HepG2 (cell line): ENCODE measurements around the gene PLOD3. TPM values are rescaled to one million over a fixed set of nuclear protein-coding genes. Genes with fewer than 3 reads are reported as not detected.

Experiments
- ARHGAP35 ChIP-seq: sonication (generic); formaldehyde crosslinking; IDR thresholded peaks from 2 replicates; pipeline ENCODE4 v1.9.0; 2022; ENCODE audit warnings: mild to moderate bottlenecking, inconsistent platforms, moderate library complexity, missing genetic modification reagents, borderline replicate concordance
- FOXC1 ChIP-seq: sonication (generic); formaldehyde crosslinking; IDR thresholded peaks from 2 replicates; pipeline ENCODE4 v1.8.0; 2022; ENCODE audit warnings: mild to moderate bottlenecking, missing genetic modification reagents, borderline replicate concordance
- FOXK1 ChIP-seq: sonication (generic); formaldehyde crosslinking; IDR thresholded peaks from 2 replicates; pipeline ENCODE4 v1.4.0; 2020; ENCODE audit warnings: low read depth, missing genetic modification reagents, borderline replicate concordance
- HNRNPLL ChIP-seq: fragments of 200-400 bp; formaldehyde crosslinking; IDR thresholded peaks from 2 replicates; pipeline ENCODE4 v1.6.1; 2017; ENCODE audit warnings: mild to moderate bottlenecking, low read depth, low read length; ENCODE audit not compliant: poor library complexity, severe bottlenecking
- HOXA5 ChIP-seq: sonication (generic); formaldehyde crosslinking; IDR thresholded peaks from 2 replicates; pipeline ENCODE4 v1.4.0; 2020; ENCODE audit warnings: missing genetic modification reagents
- MIXL1 ChIP-seq: IDR thresholded peaks from 2 replicates; pipeline ENCODE4 v1.6.1; 2016
- MLLT10 ChIP-seq: sonication (generic); formaldehyde crosslinking; IDR thresholded peaks from 2 replicates; pipeline ENCODE4 v1.4.0; 2020; ENCODE audit warnings: missing genetic modification reagents
- PAWR ChIP-seq: sonication (generic); formaldehyde crosslinking; IDR thresholded peaks from 2 replicates; pipeline ENCODE4 v1.4.0; 2020; ENCODE audit warnings: missing genetic modification reagents, mild to moderate bottlenecking, borderline replicate concordance
- RBM22 ChIP-seq: fragments of 200-400 bp; formaldehyde crosslinking; optimal IDR thresholded peaks from 2 replicates; pipeline ENCODE3; 2017; ENCODE audit warnings: mild to moderate bottlenecking, low read length, moderate library complexity
- RFX1 ChIP-seq: fragments of 450-650 bp; IDR thresholded peaks from 2 replicates; pipeline ENCODE4 v1.6.1; 2017
- SAP130 ChIP-seq: IDR thresholded peaks from 2 replicates; pipeline ENCODE4 v1.6.1; 2016; ENCODE audit warnings: low read depth
- SMYD3 ChIP-seq: sonication (generic); formaldehyde crosslinking; IDR thresholded peaks from 2 replicates; pipeline ENCODE4 v1.8.1; 2023; ENCODE audit warnings: mild to moderate bottlenecking, missing genetic modification reagents
- SRSF4 ChIP-seq: fragments of 200-400 bp; formaldehyde crosslinking; IDR thresholded peaks from one replicate; pipeline ENCODE4 v1.6.1; 2018; ENCODE audit warnings: mild to moderate bottlenecking, low read depth, low read length, moderate library complexity; ENCODE audit not compliant: poor library complexity, severe bottlenecking
- TBL1XR1 ChIP-seq: fragments of 150-350 bp; IDR thresholded peaks from 2 replicates; pipeline ENCODE4 v1.6.1; 2014; ENCODE audit warnings: borderline replicate concordance, low read length; ENCODE audit not compliant: partially characterized antibody
- TCF7 ChIP-seq: sonication (generic); IDR thresholded peaks from 2 replicates; pipeline ENCODE4 v1.6.1; 2016; ENCODE audit warnings: antibody characterized with exemption, low read depth
- ZBTB1 ChIP-seq: sonication (generic); formaldehyde crosslinking; IDR thresholded peaks from 2 replicates; pipeline ENCODE4 v1.4.0; 2020; ENCODE audit warnings: missing genetic modification reagents, borderline replicate concordance
- ZNF138 ChIP-seq: sonication (generic); formaldehyde crosslinking; IDR thresholded peaks from 2 replicates; pipeline ENCODE4 v1.5.0; 2020; ENCODE audit warnings: mild to moderate bottlenecking, low read depth, missing genetic modification reagents
- ZNF263 ChIP-seq: sonication (generic); formaldehyde crosslinking; IDR thresholded peaks from 2 replicates; pipeline ENCODE4 v1.4.0; 2020; ENCODE audit warnings: missing genetic modification reagents
- ZNF570 ChIP-seq: sonication (generic); formaldehyde crosslinking; IDR thresholded peaks from 2 replicates; pipeline ENCODE4 v1.4.0; 2020; ENCODE audit warnings: mild to moderate bottlenecking, missing genetic modification reagents, borderline replicate concordance
- ZNF781 ChIP-seq: sonication (generic); formaldehyde crosslinking; IDR thresholded peaks from 2 replicates; pipeline ENCODE4 v1.5.1; 2020; ENCODE audit warnings: borderline replicate concordance, mild to moderate bottlenecking, missing genetic modification reagents; ENCODE audit errors: not compliant biosample characterization
- polyA plus RNA-seq, 8 experiments: library from polyadenylated mRNA; depleted of rRNA in 3 of 8; stranded (reverse) in 7 of 8; unstranded in 1 of 8; fragments of >200 nt; fragmentation: Illumina TruSeq in 4 of 8; extraction: Trizol in 4 of 8; gene quantifications; 2 replicates each; pipeline versions ENCODE4 v1.2.1 to v1.2.3, GENCODE V29; 2011 to 2016; ENCODE audit warnings: low read depth in 4 of 8, missing spikeins in 1 of 8, mixed read lengths in 1 of 8; ENCODE audit not compliant: insufficient read depth in 1 of 8
- total RNA-seq, 5 experiments: library from RNA; depleted of rRNA; stranded (reverse); fragments of >200 nt; fragmentation: Illumina TruSeq; extraction: Trizol; gene quantifications; 2 replicates each; pipeline ENCODE4 v1.2.3, GENCODE V29; 2016; ENCODE audit warnings: low read depth in 1 of 5
- TF ChIP-seq, protein P1 (sequence below): sonication (generic); formaldehyde crosslinking; IDR thresholded peaks from 2 replicates; pipeline ENCODE4 v1.9.0; 2022; ENCODE audit warnings: low read depth, missing genetic modification reagents
- TF ChIP-seq, protein P2 (sequence below): sonication (generic); formaldehyde crosslinking; conservative IDR thresholded peaks from 2 replicates; pipeline ENCODE4 v1.8.0; 2022; ENCODE audit warnings: missing genetic modification reagents
- TF ChIP-seq, protein P3 (sequence below): IDR thresholded peaks from 2 replicates; pipeline ENCODE4 v1.6.1; 2016
- TF ChIP-seq, protein P4 (sequence below): sonication (generic); formaldehyde crosslinking; conservative IDR thresholded peaks from 2 replicates; pipeline ENCODE4 v1.5.0; 2020; ENCODE audit warnings: missing genetic modification reagents

Gene PLOD3
- total and polyA plus RNA-seq, 2 of the 13 experiments (the other 11 are each of a cell fraction or from before 2014, with no cell fraction given) = 65.8 to 67.4 TPM

DNA sequence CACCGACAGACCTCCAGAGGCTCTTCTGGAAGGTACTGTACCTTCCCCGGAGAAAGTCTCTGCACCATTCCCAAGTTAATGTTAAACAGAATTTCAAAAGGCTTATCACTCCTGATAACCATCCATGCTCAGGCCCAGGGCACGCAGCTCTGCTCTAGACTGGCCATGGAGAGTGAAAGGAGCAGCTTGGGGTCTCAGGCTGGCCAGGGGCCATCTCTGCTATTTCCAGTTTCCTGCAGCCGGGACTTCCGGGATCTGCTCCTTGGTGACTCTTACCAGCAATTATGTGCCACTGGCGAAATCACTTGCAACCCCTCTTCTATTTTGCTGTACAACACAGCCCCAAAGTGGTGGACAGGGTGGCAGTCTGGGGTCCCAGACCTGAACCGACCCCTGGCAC is 14.3 kb upstream of the PLOD3 start (continued):
- TF ChIP-seq, protein P1, sequence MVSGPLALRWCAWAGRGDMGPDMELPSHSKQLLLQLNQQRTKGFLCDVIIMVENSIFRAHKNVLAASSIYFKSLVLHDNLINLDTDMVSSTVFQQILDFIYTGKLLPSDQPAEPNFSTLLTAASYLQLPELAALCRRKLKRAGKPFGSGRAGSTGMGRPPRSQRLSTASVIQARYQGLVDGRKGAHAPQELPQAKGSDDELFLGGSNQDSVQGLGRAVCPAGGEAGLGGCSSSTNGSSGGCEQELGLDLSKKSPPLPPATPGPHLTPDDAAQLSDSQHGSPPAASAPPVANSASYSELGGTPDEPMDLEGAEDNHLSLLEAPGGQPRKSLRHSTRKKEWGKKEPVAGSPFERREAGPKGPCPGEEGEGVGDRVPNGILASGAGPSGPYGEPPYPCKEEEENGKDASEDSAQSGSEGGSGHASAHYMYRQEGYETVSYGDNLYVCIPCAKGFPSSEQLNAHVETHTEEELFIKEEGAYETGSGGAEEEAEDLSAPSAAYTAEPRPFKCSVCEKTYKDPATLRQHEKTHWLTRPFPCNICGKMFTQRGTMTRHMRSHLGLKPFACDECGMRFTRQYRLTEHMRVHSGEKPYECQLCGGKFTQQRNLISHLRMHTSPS = no peak
- TF ChIP-seq TBL1XR1 (no peak), SAP130 (CRISPR knock-in tag) (0 out of 2 replicates have a peak, but pooled peaks have one; percentile 18), FOXK1 (CRISPR knock-in tag) (no peak), PAWR (CRISPR knock-in tag) (no peak), RFX1 (no peak), HNRNPLL (no peak), MIXL1 (CRISPR knock-in tag) (no peak), ZNF781 (CRISPR knock-in tag) (no peak), FOXC1 (CRISPR knock-in tag) (no peak), ZNF138 (CRISPR knock-in tag) (no peak), MLLT10 (CRISPR knock-in tag) (no peak), RBM22 (no peak), SMYD3 (CRISPR knock-in tag) (no peak), ARHGAP35 (CRISPR knock-in tag) (no peak), HOXA5 (CRISPR knock-in tag) (no peak), ZNF263 (CRISPR knock-in tag) (no peak), SRSF4 (no peak), TCF7 (no peak), ZNF570 (CRISPR knock-in tag) (no peak), ZBTB1 (CRISPR knock-in tag) (no peak)
- TF ChIP-seq, protein P2, sequence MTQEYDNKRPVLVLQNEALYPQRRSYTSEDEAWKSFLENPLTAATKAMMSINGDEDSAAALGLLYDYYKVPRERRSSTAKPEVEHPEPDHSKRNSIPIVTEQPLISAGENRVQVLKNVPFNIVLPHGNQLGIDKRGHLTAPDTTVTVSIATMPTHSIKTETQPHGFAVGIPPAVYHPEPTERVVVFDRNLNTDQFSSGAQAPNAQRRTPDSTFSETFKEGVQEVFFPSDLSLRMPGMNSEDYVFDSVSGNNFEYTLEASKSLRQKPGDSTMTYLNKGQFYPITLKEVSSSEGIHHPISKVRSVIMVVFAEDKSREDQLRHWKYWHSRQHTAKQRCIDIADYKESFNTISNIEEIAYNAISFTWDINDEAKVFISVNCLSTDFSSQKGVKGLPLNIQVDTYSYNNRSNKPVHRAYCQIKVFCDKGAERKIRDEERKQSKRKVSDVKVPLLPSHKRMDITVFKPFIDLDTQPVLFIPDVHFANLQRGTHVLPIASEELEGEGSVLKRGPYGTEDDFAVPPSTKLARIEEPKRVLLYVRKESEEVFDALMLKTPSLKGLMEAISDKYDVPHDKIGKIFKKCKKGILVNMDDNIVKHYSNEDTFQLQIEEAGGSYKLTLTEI (CRISPR knock-in tag) = no peak
- TF ChIP-seq, protein P3, sequence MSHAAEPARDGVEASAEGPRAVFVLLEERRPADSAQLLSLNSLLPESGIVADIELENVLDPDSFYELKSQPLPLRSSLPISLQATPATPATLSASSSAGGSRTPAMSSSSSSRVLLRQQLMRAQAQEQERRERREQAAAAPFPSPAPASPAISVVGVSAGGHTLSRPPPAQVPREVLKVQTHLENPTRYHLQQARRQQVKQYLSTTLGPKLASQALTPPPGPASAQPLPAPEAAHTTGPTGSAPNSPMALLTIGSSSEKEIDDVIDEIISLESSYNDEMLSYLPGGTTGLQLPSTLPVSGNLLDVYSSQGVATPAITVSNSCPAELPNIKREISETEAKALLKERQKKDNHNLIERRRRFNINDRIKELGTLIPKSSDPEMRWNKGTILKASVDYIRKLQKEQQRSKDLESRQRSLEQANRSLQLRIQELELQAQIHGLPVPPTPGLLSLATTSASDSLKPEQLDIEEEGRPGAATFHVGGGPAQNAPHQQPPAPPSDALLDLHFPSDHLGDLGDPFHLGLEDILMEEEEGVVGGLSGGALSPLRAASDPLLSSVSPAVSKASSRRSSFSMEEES (CRISPR knock-in tag) = no peak
- TF ChIP-seq, protein P4, sequence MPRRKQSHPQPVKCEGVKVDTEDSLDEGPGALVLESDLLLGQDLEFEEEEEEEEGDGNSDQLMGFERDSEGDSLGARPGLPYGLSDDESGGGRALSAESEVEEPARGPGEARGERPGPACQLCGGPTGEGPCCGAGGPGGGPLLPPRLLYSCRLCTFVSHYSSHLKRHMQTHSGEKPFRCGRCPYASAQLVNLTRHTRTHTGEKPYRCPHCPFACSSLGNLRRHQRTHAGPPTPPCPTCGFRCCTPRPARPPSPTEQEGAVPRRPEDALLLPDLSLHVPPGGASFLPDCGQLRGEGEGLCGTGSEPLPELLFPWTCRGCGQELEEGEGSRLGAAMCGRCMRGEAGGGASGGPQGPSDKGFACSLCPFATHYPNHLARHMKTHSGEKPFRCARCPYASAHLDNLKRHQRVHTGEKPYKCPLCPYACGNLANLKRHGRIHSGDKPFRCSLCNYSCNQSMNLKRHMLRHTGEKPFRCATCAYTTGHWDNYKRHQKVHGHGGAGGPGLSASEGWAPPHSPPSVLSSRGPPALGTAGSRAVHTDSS (CRISPR knock-in tag) = no peak
